Mesendoderm (in vitro differentiated cells): ENCODE data around the gene NEK10.

Experiments used
- DNase-seq: peaks from one replicate; pipeline ENCODE4 v3.0.0; 2013
- H2AK5ac ChIP-seq: 2 replicates; pipeline ENCODE4 v1.6.1; 2013; ENCODE audit warnings: low read length, inconsistent platforms
- H2BK120ac ChIP-seq: 2 replicates; pipeline ENCODE4 v1.6.1; 2013; ENCODE audit warnings: low read depth, mild to moderate bottlenecking, low read length, moderate library complexity, mixed read lengths
- H2BK15ac ChIP-seq: replicated peaks from 2 replicates; pipeline ENCODE4 v1.6.1; 2013; ENCODE audit warnings: low read depth, mild to moderate bottlenecking, moderate library complexity
- H2BK5ac ChIP-seq: 2 replicates; pipeline ENCODE4 v1.6.1; 2013; ENCODE audit warnings: low read length, inconsistent platforms
- H3K18ac ChIP-seq: 2 replicates; pipeline ENCODE4 v1.6.1; 2013; ENCODE audit warnings: mild to moderate bottlenecking, low read length, mixed read lengths
- H3K23ac ChIP-seq: one replicate; pipeline ENCODE4 v1.6.1; 2013; ENCODE audit warnings: low read length
- H3K27ac ChIP-seq: 2 replicates; pipeline ENCODE4 v1.5.1; 2013; ENCODE audit warnings: low read depth, mild to moderate bottlenecking, inconsistent platforms, low read length, moderate library complexity
- H3K27me3 ChIP-seq: 2 replicates; pipeline ENCODE4 v1.6.1; 2013; ENCODE audit warnings: low read length, control low read depth, mild to moderate bottlenecking, inconsistent platforms; ENCODE audit not compliant: insufficient read depth, poor library complexity
- H3K36me3 ChIP-seq: 2 replicates; pipeline ENCODE4 v1.6.1; 2013; ENCODE audit warnings: low read length, inconsistent platforms; ENCODE audit not compliant: control insufficient read depth, insufficient read depth
- H3K4ac ChIP-seq: one replicate; pipeline ENCODE4 v1.6.1; 2013; ENCODE audit warnings: low read depth, mild to moderate bottlenecking, low read length, moderate library complexity
- H3K4me1 ChIP-seq: 2 replicates; pipeline ENCODE4 v1.6.1; 2013; ENCODE audit warnings: low read depth, low read length, inconsistent platforms; ENCODE audit not compliant: control insufficient read depth
- H3K4me2 ChIP-seq: 2 replicates; pipeline ENCODE4 v1.6.1; 2013; ENCODE audit warnings: low read length
- H3K4me3 ChIP-seq: 2 replicates; pipeline ENCODE4 v1.5.1; 2013; ENCODE audit warnings: mild to moderate bottlenecking, low read length
- H3K56ac ChIP-seq: one replicate; pipeline ENCODE4 v1.6.1; 2013; ENCODE audit warnings: low read length
- H3K79me1 ChIP-seq: 2 replicates; pipeline ENCODE4 v1.6.1; 2013; ENCODE audit warnings: low read length, inconsistent platforms
- H3K79me2 ChIP-seq: 2 replicates; pipeline ENCODE4 v1.6.1; 2013; ENCODE audit warnings: mild to moderate bottlenecking, low read length; ENCODE audit not compliant: control insufficient read depth, insufficient read depth
- H3K9ac ChIP-seq: 2 replicates; pipeline ENCODE4 v1.6.1; 2013; ENCODE audit warnings: low read length, inconsistent platforms
- H4K5ac ChIP-seq: one replicate; pipeline ENCODE4 v1.6.1; 2013; ENCODE audit warnings: low read length
- H4K8ac ChIP-seq: one replicate; pipeline ENCODE4 v1.6.1; 2013; ENCODE audit warnings: low read depth, mild to moderate bottlenecking, control low read depth, low read length, moderate library complexity
- WGBS: extraction: QIAGEN DNeasy Blood & Tissue Kit; methylation state at CpG from one replicate; pipeline ENCODE4 v1.1.7; 2013; ENCODE audit warnings: low lambda C conversion rate, missing lambda C conversion rate; ENCODE audit not compliant: insufficient coverage; ENCODE audit errors: extremely low coverage; 5-methylcytosine and 5-hydroxymethylcytosine counted together

Gene NEK10

GRCh38 chr3:27095553-27096222, 273.5 kb downstream of the NEK10 start:
- Histone ChIP-seq H3K9ac (no peak overlapping the region), H3K79me2 (no peaks in the 10 kb centered on the region), H3K79me1 (no peaks in the 10 kb centered on the region), H2BK5ac (no peak overlapping the region), H3K4ac (no peak overlapping the region), H4K8ac (no peak overlapping the region), H3K56ac (no peak overlapping the region), H3K4me2 (no peak overlapping the region), H3K27ac (no peak overlapping the region), H3K18ac (peak overlapping the region; percentile 85), H3K4me3 (no peak overlapping the region), H3K27me3 (peaks cover 2% of the 10 kb centered on the region), H3K4me1 (no peaks in the 10 kb centered on the region), H3K36me3 (no peaks in the 10 kb centered on the region), H2BK15ac (no peak overlapping the region), H3K23ac (no peak overlapping the region), H2BK120ac (no peak overlapping the region), H4K5ac (no peak overlapping the region), H2AK5ac (no peak overlapping the region)
- no peak for DNase-seq
- WGBS, result no CpG with 5 or more reads among the region's 2 CpGs

GRCh38 chr3:27094721-27095120, 274.5 kb downstream of the NEK10 start:
- no peaks in the 10 kb centered on the region for H3K36me3 ChIP-seq
- H2BK5ac ChIP-seq, result no peak overlapping the region
- no peak overlapping the region for H3K9ac ChIP-seq
- H3K27ac ChIP-seq, result no peak overlapping the region
- no CpG with 5 or more reads among the region's 4 CpGs for WGBS
- no peak overlapping the region for H2AK5ac ChIP-seq
- H2BK120ac ChIP-seq, result no peak overlapping the region
- no peaks in the 10 kb centered on the region for H3K79me2 ChIP-seq
- H3K27me3 ChIP-seq, result peaks cover 2% of the 10 kb centered on the region
- no peak overlapping the region for H4K5ac ChIP-seq
- no peak overlapping the region for H3K4me2 ChIP-seq
- no peak for DNase-seq
- no peak overlapping the region for H3K18ac ChIP-seq
- H3K4me3 ChIP-seq, result no peak overlapping the region
- H3K23ac ChIP-seq, result no peak overlapping the region
- no peak overlapping the region for H3K4ac ChIP-seq
- no peak overlapping the region for H2BK15ac ChIP-seq
- no peak overlapping the region for H3K56ac ChIP-seq
- H4K8ac ChIP-seq, result no peak overlapping the region
- H3K79me1 ChIP-seq, result no peaks in the 10 kb centered on the region
- H3K4me1 ChIP-seq, result no peaks in the 10 kb centered on the region

GRCh38 chr3:27093771-27094170, 275.4 kb downstream of the NEK10 start:
- no peak for DNase-seq
- Histone ChIP-seq H3K4me2 (no peak overlapping the region), H3K4me1 (no peaks in the 10 kb centered on the region), H3K27ac (no peak overlapping the region), H3K79me1 (no peaks in the 10 kb centered on the region), H2BK5ac (no peak overlapping the region), H3K27me3 (peaks cover 2% of the 10 kb centered on the region), H3K18ac (no peak overlapping the region), H3K56ac (no peak overlapping the region), H2AK5ac (no peak overlapping the region), H2BK120ac (no peak overlapping the region), H3K23ac (no peak overlapping the region), H4K5ac (no peak overlapping the region), H3K9ac (no peak overlapping the region), H3K36me3 (no peaks in the 10 kb centered on the region), H4K8ac (no peak overlapping the region), H3K79me2 (no peaks in the 10 kb centered on the region), H3K4me3 (no peak overlapping the region), H2BK15ac (no peak overlapping the region), H3K4ac (no peak overlapping the region)
- no CpG with 5 or more reads among the region's 2 CpGs for WGBS

- H2BK5ac ChIP-seq, result no peak overlapping the region
- H3K56ac ChIP-seq, result no peak overlapping the region
- H2BK15ac ChIP-seq, result no peak overlapping the region
- no peaks in the 10 kb centered on the region for H3K36me3 ChIP-seq
- H3K18ac ChIP-seq, result no peak overlapping the region
- no peak overlapping the region for H3K4me3 ChIP-seq
- no peak overlapping the region for H3K4me2 ChIP-seq
- no peak overlapping the region for H2AK5ac ChIP-seq
- no peak overlapping the region for H3K9ac ChIP-seq
- H3K79me2 ChIP-seq, result no peaks in the 10 kb centered on the region
- H3K79me1 ChIP-seq, result no peaks in the 10 kb centered on the region
- WGBS, result no CpG with 5 or more reads among the region's 6 CpGs
- H3K4me1 ChIP-seq, result no peaks in the 10 kb centered on the region
- no peak overlapping the region for H4K8ac ChIP-seq
- no peak overlapping the region for H2BK120ac ChIP-seq
- H3K23ac ChIP-seq, result no peak overlapping the region
- no peak overlapping the region for H4K5ac ChIP-seq
- no peak for DNase-seq
- no peaks in the 10 kb centered on the region for H3K27me3 ChIP-seq
- no peak overlapping the region for H3K27ac ChIP-seq
- peak overlapping the region; percentile 36 for H3K4ac ChIP-seq
Measured at GRCh38 chr3:27090275-27091041, 278.7 kb downstream of the NEK10 start.

- no peaks in the 10 kb centered on the region for H3K27me3 ChIP-seq
- H3K79me2 ChIP-seq, result no peaks in the 10 kb centered on the region
- no peak overlapping the region for H3K18ac ChIP-seq
- no peak overlapping the region for H3K23ac ChIP-seq
- H2AK5ac ChIP-seq, result no peak overlapping the region
- H2BK120ac ChIP-seq, result no peak overlapping the region
- no peak for DNase-seq
- H3K79me1 ChIP-seq, result no peaks in the 10 kb centered on the region
- no peaks in the 10 kb centered on the region for H3K4me1 ChIP-seq
- no peak overlapping the region for H3K56ac ChIP-seq
- no peak overlapping the region for H2BK5ac ChIP-seq
- no peak overlapping the region for H3K4me3 ChIP-seq
- H3K27ac ChIP-seq, result no peak overlapping the region
- no peaks in the 10 kb centered on the region for H3K36me3 ChIP-seq
- no peak overlapping the region for H2BK15ac ChIP-seq
- H3K4ac ChIP-seq, result no peak overlapping the region
- WGBS, result no CpG with 5 or more reads among the region's 1 CpG
- no peak overlapping the region for H3K9ac ChIP-seq
- no peak overlapping the region for H4K5ac ChIP-seq
- H3K4me2 ChIP-seq, result no peak overlapping the region
- no peak overlapping the region for H4K8ac ChIP-seq
Measured at GRCh38 chr3:27089645-27090044, 279.5 kb downstream of the NEK10 start.
